ENCODE results near the gene NELL2. TPM values are rescaled to one million over a fixed set of nuclear protein-coding genes. Genes with fewer than 3 reads are reported as not detected.

The NELL2 gene
- total RNA-seq, 1 experiment from 2014 or later = 32.7 TPM

GRCh38 chr12:44720265-44720664, 155.8 kb downstream of the NELL2 start:
- no peaks in the 10 kb centered on the region for H3K27me3 ChIP-seq (ENCODE audit: insufficient read depth, low read length)
- H3K18ac ChIP-seq (ENCODE audit: insufficient read length, low read depth, low read length) = no peak overlapping the region
- no peak overlapping the region for H2BK5ac ChIP-seq (ENCODE audit: insufficient read length, low read length)
- no peaks in the 10 kb centered on the region for H3K23me2 ChIP-seq (ENCODE audit: insufficient read length, low read depth, low read length, poor library complexity, severe bottlenecking)
- H3K14ac ChIP-seq (ENCODE audit: insufficient read depth, low read length) = no peak overlapping the region
- no peak overlapping the region for H2BK120ac ChIP-seq (ENCODE audit: low read depth, low read length, poor library complexity, severe bottlenecking)
- peaks cover 12 to 22% of the 10 kb centered on the region in 2 experiments for H3K4me1 Mint-ChIP-seq
- no peaks in the 10 kb centered on the region for H3K9me3 ChIP-seq (ENCODE audit: control insufficient read depth, low read depth, low read length)
- H3K9ac ChIP-seq (ENCODE audit: extremely low read depth, insufficient read length, low read length) = no peak overlapping the region
- H4K91ac ChIP-seq (ENCODE audit: insufficient read length, low read depth, low read length) = no peak overlapping the region
- no peak overlapping the region for H4K5ac ChIP-seq (ENCODE audit: insufficient read length, low read depth, low read length)
- H4K8ac ChIP-seq (replicated peaks; ENCODE audit: insufficient read length, low read depth, low read length) = no peak overlapping the region
- no peak overlapping the region for H3T11ph ChIP-seq (ENCODE audit: low read length)
- H3K23ac ChIP-seq (ENCODE audit: insufficient read length, low read depth, low read length) = no peak overlapping the region
- no peak overlapping the region for H3K27ac Mint-ChIP-seq
- no peak for DNase-seq
- no peak for TF ChIP-seq CTCF (conservative IDR thresholded peaks at IDR 0.05)
- H3K56ac ChIP-seq (ENCODE audit: insufficient read length, low read depth, low read length) = no peak overlapping the region
- H3K79me1 ChIP-seq (ENCODE audit: insufficient read depth, low read depth, low read length, poor library complexity, severe bottlenecking) = no peaks in the 10 kb centered on the region
- no peak overlapping the region for H3K4me2 ChIP-seq (ENCODE audit: insufficient read depth, insufficient read length, low read length)
- H3K4me3 Mint-ChIP-seq = no peak overlapping the region
- no peak overlapping the region for H2AK5ac ChIP-seq (ENCODE audit: insufficient read length, low read length)
- WGBS (ENCODE audit: extremely low coverage, insufficient read length, low lambda C conversion rate) = no CpG with 5 or more reads among the region's 2 CpGs
- H2BK15ac ChIP-seq (ENCODE audit: low read depth, low read length) = no peak overlapping the region
- H3K27me3 Mint-ChIP-seq (ENCODE audit: low read depth) = no peaks in the 10 kb centered on the region
- H3K9me3 Mint-ChIP-seq = peaks cover 3 to 9% of the 10 kb centered on the region in 2 experiments; a peak in 3 of 5 replicates
- H2AFZ ChIP-seq (ENCODE audit: low read length) = no peak overlapping the region
- H2BK12ac ChIP-seq (ENCODE audit: insufficient read length, low read depth, low read length) = no peak overlapping the region
- H3K4me1 ChIP-seq (ENCODE audit: insufficient read depth, low read length) = no peaks in the 10 kb centered on the region; the same call in 1 of the 2 replicates
- H2BK20ac ChIP-seq (ENCODE audit: low read depth, low read length, poor library complexity, severe bottlenecking) = no peak overlapping the region
- H3K4ac ChIP-seq (ENCODE audit: low read depth, low read length) = no peak overlapping the region
- no peak overlapping the region for H3K27ac ChIP-seq (ENCODE audit: insufficient read length, low read depth, low read length)
- no peaks in the 10 kb centered on the region for H3K79me2 ChIP-seq (ENCODE audit: insufficient read depth, low read length)
- no peaks in the 10 kb centered on the region for H4K20me1 ChIP-seq (ENCODE audit: control insufficient read depth, insufficient read depth, insufficient read length)
- H3K36me3 Mint-ChIP-seq (ENCODE audit: insufficient read depth in 1 of 3, low read depth in 3 of 3) = peaks cover 3 to 11% (median 5%) of the 10 kb centered on the region in 3 experiments; a peak in 5 of 7 replicates

Data from H9 (cell line).